HepG2 (cell line): ENCODE measurements around the gene COL4A6. TPM values are rescaled to one million over a fixed set of nuclear protein-coding genes. Genes with fewer than 3 reads are reported as not detected.

Experiments used
- ATAC-seq: fragments of 200-7000 bp; cut with Tn5 transposase; 3 replicates; pipeline ENCODE4 v1.9.1; 2020; ENCODE audit warnings: mild to moderate bottlenecking, moderate library complexity
- BruUV-seq: library from RNA; stranded (reverse); fragments of 400-500 nt; replicated peaks from 2 replicates; lab custom pipeline; 2021; lab: Mats Ljungman, UMichigan
- CTCF ChIA-PET: fragments of 300-600 bp; formaldehyde crosslinking; extraction: SDS; loops from one replicate; lab custom pipeline; 2021; ENCODE audit warnings: low total read pairs, inconsistent platforms, low intra/inter-chr PET ratio; lab: Yijun Ruan, JAX
- POLR2A ChIA-PET: fragments of 350-600 bp; sonication (Branson Sonifier 250); formaldehyde crosslinking; loops from one replicate; lab custom pipeline; 2020; ENCODE audit warnings: antibody characterized with exemption, inconsistent platforms; lab: Yijun Ruan, JAX
- DNase-seq: peaks from one replicate; pipeline ENCODE4 v3.0.0-alpha.2; 2015; ENCODE audit warnings: low spot score
- FAIRE-seq: peaks from 3 replicates; lab custom pipeline; 2011; peaks lifted over from hg19 to GRCh38; lab: Jason Lieb, UNC
- H2AFZ ChIP-seq: one replicate; pipeline ENCODE4 v1.6.1; 2011; ENCODE audit warnings: low read length, inconsistent platforms
- H3K27ac ChIP-seq: fragments of 300-600 bp; 3 replicates; pipeline ENCODE4 v1.8.0; 2011; ENCODE audit warnings: mixed run types, mild to moderate bottlenecking, mixed read lengths, low read length, inconsistent platforms; ENCODE audit not compliant: insufficient read depth; ENCODE audit errors: extremely low read length
- H3K27me3 ChIP-seq, 2 experiments: fragments of 200-600 bp in 1 of 2; 2 replicates in 1 of 2; 3 replicates in 1 of 2; pipeline versions ENCODE4 v1.6.0 to v1.8.0; 2011; ENCODE audit warnings: low read length in 2 of 2, mild to moderate bottlenecking in 2 of 2, moderate library complexity in 2 of 2, inconsistent platforms in 1 of 2; ENCODE audit not compliant: insufficient read depth in 2 of 2, control insufficient read depth in 1 of 2
- H3K36me3 ChIP-seq, 2 experiments: fragments of 200-600 bp in 1 of 2; replicated peaks in 1 of 2; 2 replicates in 1 of 2; 3 replicates in 1 of 2; pipeline versions ENCODE4 v1.5.1 to v1.8.0; 2011; ENCODE audit warnings: low read length in 2 of 2, inconsistent platforms in 1 of 2; ENCODE audit not compliant: insufficient read depth in 2 of 2, control insufficient read depth in 1 of 2
- H3K4me1 ChIP-seq: 2 replicates; pipeline ENCODE4 v1.5.1; 2012; ENCODE audit warnings: low read length, inconsistent platforms; ENCODE audit not compliant: insufficient read depth
- H3K4me2 ChIP-seq: 2 replicates; pipeline ENCODE4 v1.6.0; 2011; ENCODE audit warnings: low read depth, low read length, inconsistent platforms
- H3K4me3 ChIP-seq, 3 experiments: fragments of 200-600 bp in 1 of 3; sonication (generic), shearing (Covaris generic) in 1 of 3; replicated peaks in 1 of 3; 2 replicates each; pipeline ENCODE4 v1.5.1; 2011 to 2016; ENCODE audit warnings: low read length in 3 of 3, inconsistent platforms in 2 of 3, low read depth in 2 of 3, mild to moderate bottlenecking in 2 of 3, control low read depth in 1 of 3, mixed read lengths in 1 of 3; ENCODE audit not compliant: insufficient read depth in 1 of 3
- H3K79me2 ChIP-seq: one replicate; pipeline ENCODE4 v1.6.1; 2011; ENCODE audit warnings: low read length, inconsistent platforms; ENCODE audit not compliant: insufficient read depth
- H3K9ac ChIP-seq: 2 replicates; pipeline ENCODE4 v1.6.0; 2011; ENCODE audit warnings: mild to moderate bottlenecking, low read depth, low read length, inconsistent platforms; ENCODE audit not compliant: insufficient read depth
- H3K9me3 ChIP-seq: 2 replicates; pipeline ENCODE4 v1.5.1; 2012; ENCODE audit warnings: mild to moderate bottlenecking, low read length
- H4K20me1 ChIP-seq: 2 replicates; pipeline ENCODE4 v1.6.0; 2011; ENCODE audit warnings: inconsistent platforms, mild to moderate bottlenecking, low read length, moderate library complexity; ENCODE audit not compliant: insufficient read depth
- HDAC1 ChIP-seq: sonication (generic); formaldehyde crosslinking; IDR thresholded peaks from 2 replicates; pipeline ENCODE4 v1.5.1; 2020; ENCODE audit warnings: mild to moderate bottlenecking, missing genetic modification reagents
- KAT8 ChIP-seq: IDR thresholded peaks from 2 replicates; pipeline ENCODE4 v1.6.1; 2016; ENCODE audit warnings: missing genetic modification reagents, missing compliant biosample characterization
- KLF16 ChIP-seq, 2 experiments: sonication (generic) in 1 of 2; formaldehyde crosslinking in 1 of 2; IDR thresholded peaks; 2 replicates each; pipeline versions ENCODE4 v1.6.1 to v1.8.0; 2016 to 2023; ENCODE audit warnings: missing genetic modification reagents in 2 of 2, missing compliant biosample characterization in 1 of 2
- MAFG ChIP-seq: sonication (generic); formaldehyde crosslinking; IDR thresholded peaks from 2 replicates; pipeline ENCODE4 v1.5.1; 2020; ENCODE audit warnings: mild to moderate bottlenecking, missing genetic modification reagents
- PCBP1 ChIP-seq: fragments of 200-400 bp; formaldehyde crosslinking; IDR thresholded peaks from 2 replicates; pipeline ENCODE4 v1.6.1; 2017; ENCODE audit warnings: mild to moderate bottlenecking, low read depth, low read length, borderline replicate concordance
- TMF1 ChIP-seq: sonication (generic); formaldehyde crosslinking; IDR thresholded peaks from 2 replicates; pipeline ENCODE4 v1.8.1; 2022; ENCODE audit warnings: low read depth, missing genetic modification reagents
- ZMYM4 ChIP-seq: sonication (generic); formaldehyde crosslinking; IDR thresholded peaks from 2 replicates; pipeline ENCODE4 v1.8.1; 2023; ENCODE audit warnings: mild to moderate bottlenecking, missing genetic modification reagents
- ZNF367 ChIP-seq: sonication (generic); formaldehyde crosslinking; IDR thresholded peaks from 2 replicates; pipeline ENCODE4 v1.4.0; 2020; ENCODE audit warnings: missing genetic modification reagents, borderline replicate concordance
- WGBS: methylation state at CpG from one replicate; pipeline ENCODE4 v1.1.6; 2017; ENCODE audit warnings: low lambda C conversion rate; 5-methylcytosine and 5-hydroxymethylcytosine counted together
- in situ Hi-C: cut with HindIII; loops from 2 replicates; pipeline ENCODE4 v1.10.0; 2017; ENCODE audit warnings: low pct_unique_long_range_greater_than_20kb; ENCODE audit not compliant: extremely low pct_ligation_motif_present
- intact Hi-C: fragments of 100-400 bp; cut with micrococcal nuclease; formaldehyde crosslinking; loops from one replicate; pipeline ENCODE4 v1.10.0; 2022; ENCODE audit not compliant: unreplicated experiment
- polyA plus RNA-seq, 8 experiments: library from polyadenylated mRNA; depleted of rRNA in 3 of 8; stranded (reverse) in 7 of 8; unstranded in 1 of 8; fragments of >200 nt; fragmentation: Illumina TruSeq in 4 of 8; extraction: Trizol in 4 of 8; gene quantifications; 2 replicates each; pipeline versions ENCODE4 v1.2.1 to v1.2.3, GENCODE V29; 2011 to 2016; ENCODE audit warnings: low read depth in 4 of 8, missing spikeins in 1 of 8, mixed read lengths in 1 of 8; ENCODE audit not compliant: insufficient read depth in 1 of 8
- total RNA-seq, 5 experiments: library from RNA; depleted of rRNA; stranded (reverse); fragments of >200 nt; fragmentation: Illumina TruSeq; extraction: Trizol; gene quantifications; 2 replicates each; pipeline ENCODE4 v1.2.3, GENCODE V29; 2016; ENCODE audit warnings: low read depth in 1 of 5
- TF ChIP-seq, protein P1 (sequence below): sonication (generic); formaldehyde crosslinking; IDR thresholded peaks from 2 replicates; pipeline ENCODE4 v1.8.1; 2023; ENCODE audit warnings: missing genetic modification reagents, mild to moderate bottlenecking, borderline replicate concordance
- TF ChIP-seq, protein P2 (sequence below), 2 experiments: sonication (generic) in 1 of 2; formaldehyde crosslinking in 1 of 2; IDR thresholded peaks; 2 replicates each; pipeline versions ENCODE4 v1.4.0 to v1.6.1; 2018 to 2020; ENCODE audit warnings: missing genetic modification reagents in 2 of 2, borderline replicate concordance in 1 of 2, low read depth in 1 of 2, mild to moderate bottlenecking in 1 of 2, missing biosample characterization in 1 of 2

Gene COL4A6
- total and polyA plus RNA-seq, 2 of the 13 experiments (the other 11 are each of a cell fraction or from before 2014, with no cell fraction given): 4.5 to 8.2 TPM

DNA sequence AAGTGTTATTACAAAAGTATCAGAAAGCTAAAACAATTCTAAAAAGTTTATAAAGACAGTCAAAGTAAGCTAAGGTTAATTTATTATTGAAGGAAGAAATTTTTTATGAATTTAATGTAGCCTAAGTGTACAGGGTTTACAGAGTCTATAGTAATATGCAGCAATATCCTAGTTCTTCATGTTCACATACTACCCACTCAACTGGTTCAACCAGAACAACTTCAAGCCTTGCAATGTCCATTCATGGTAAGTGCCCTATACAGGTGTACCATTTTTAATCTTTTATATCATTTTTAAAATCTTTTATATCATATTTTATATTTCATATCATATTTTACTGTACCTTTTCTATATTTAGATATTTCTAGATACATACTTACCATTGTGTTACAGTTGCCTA, 35.8 kb upstream of the COL4A6 start:
- DNase-seq (no peak), FAIRE-seq (no peak), ATAC-seq (no peak)
- Histone ChIP-seq H3K4me1 (no peaks in the 10 kb centered on the region), H3K27me3 (no peaks in the 10 kb centered on the region), H3K27ac (no peak overlapping the region), H2AFZ (no peak overlapping the region), H3K9ac (no peak overlapping the region), H3K4me2 (no peak overlapping the region), H3K4me3 (no peak overlapping the region), H3K36me3 (no peaks in the 10 kb centered on the region), H3K9me3 (no peaks in the 10 kb centered on the region), H4K20me1 (no peaks in the 10 kb centered on the region), H3K79me2 (no peaks in the 10 kb centered on the region)
- in situ Hi-C loops: no loop called here
- TF ChIP-seq, protein P1, sequence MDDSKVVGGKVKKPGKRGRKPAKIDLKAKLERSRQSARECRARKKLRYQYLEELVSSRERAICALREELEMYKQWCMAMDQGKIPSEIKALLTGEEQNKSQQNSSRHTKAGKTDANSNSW: no peak
- TF ChIP-seq HDAC1 (CRISPR knock-in tag): no peak
- TF ChIP-seq ZMYM4 (CRISPR knock-in tag): no peak
- ChIA-PET CTCF (no interaction called here), POLR2A (no interaction called here)
- intact Hi-C loops: no loop called here
- BruUV-seq: no TSS peak

DNA sequence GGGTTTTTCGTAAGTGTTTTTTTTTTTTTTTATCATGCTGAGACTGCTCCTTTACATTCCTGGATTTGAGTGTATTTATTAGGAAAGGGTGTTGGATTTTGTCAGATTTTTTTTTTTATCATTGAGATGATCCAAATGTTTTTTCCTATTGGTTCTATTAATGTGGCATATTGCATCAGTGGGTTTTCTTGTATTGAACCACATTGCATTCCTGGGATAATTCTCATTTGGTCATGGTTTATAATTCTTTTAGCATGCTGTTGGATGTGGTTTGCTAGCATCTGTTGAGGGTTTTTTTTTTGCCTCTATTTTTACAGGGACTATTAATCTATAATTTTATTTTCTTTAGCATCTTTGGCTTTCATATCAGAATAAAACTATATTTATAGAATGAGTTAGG, 30.3 kb upstream of the COL4A6 start:
- CTCF ChIA-PET: no interaction called here
- no peaks in the 10 kb centered on the region for H3K27me3 ChIP-seq
- no peaks in the 10 kb centered on the region for H3K79me2 ChIP-seq
- H3K9me3 ChIP-seq: no peaks in the 10 kb centered on the region
- no peaks in the 10 kb centered on the region for H3K4me1 ChIP-seq
- intact Hi-C loops: no loop called here
- no peak for TF ChIP-seq KLF16 (CRISPR knock-in tag; IDR thresholded peaks at IDR 0.05)
- no peak for TF ChIP-seq PCBP1
- TF ChIP-seq KAT8: no peak
- TF ChIP-seq ZNF367 (CRISPR knock-in tag): no peak
- no peak for TF ChIP-seq MAFG (CRISPR knock-in tag)
- TF ChIP-seq, protein P2, sequence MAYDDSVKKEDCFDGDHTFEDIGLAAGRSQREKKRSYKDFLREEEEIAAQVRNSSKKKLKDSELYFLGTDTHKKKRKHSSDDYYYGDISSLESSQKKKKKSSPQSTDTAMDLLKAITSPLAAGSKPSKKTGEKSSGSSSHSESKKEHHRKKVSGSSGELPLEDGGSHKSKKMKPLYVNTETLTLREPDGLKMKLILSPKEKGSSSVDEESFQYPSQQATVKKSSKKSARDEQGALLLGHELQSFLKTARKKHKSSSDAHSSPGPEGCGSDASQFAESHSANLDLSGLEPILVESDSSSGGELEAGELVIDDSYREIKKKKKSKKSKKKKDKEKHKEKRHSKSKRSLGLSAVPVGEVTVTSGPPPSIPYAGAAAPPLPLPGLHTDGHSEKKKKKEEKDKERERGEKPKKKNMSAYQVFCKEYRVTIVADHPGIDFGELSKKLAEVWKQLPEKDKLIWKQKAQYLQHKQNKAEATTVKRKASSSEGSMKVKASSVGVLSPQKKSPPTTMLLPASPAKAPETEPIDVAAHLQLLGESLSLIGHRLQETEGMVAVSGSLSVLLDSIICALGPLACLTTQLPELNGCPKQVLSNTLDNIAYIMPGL (CRISPR knock-in tag; IDR thresholded peaks at IDR 0.05; ENCODE audit: borderline replicate concordance in 1 of 2, low read depth in 1 of 2): no peak
- no peak for TF ChIP-seq TMF1
- TF ChIP-seq, all 625 proteins: peak for 0
- FAIRE-seq: no peak
- no peak overlapping the region for H3K4me2 ChIP-seq
- no peak overlapping the region for H3K27ac ChIP-seq
- no peak for DNase-seq
- H4K20me1 ChIP-seq: no peaks in the 10 kb centered on the region
- no peak overlapping the region for H2AFZ ChIP-seq
- no peak for ATAC-seq
- POLR2A ChIA-PET: no interaction called here
- 96% methylated on average over 1 of the region's 1 CpG for WGBS
- in situ Hi-C loops: no loop called here
- H3K9ac ChIP-seq: no peak overlapping the region
- no TSS peak for BruUV-seq
- no peak overlapping the region for H3K4me3 ChIP-seq
- H3K36me3 ChIP-seq: no peaks in the 10 kb centered on the region
